ENCODE data around the gene OXSR1.

OXSR1 gene

DNA sequence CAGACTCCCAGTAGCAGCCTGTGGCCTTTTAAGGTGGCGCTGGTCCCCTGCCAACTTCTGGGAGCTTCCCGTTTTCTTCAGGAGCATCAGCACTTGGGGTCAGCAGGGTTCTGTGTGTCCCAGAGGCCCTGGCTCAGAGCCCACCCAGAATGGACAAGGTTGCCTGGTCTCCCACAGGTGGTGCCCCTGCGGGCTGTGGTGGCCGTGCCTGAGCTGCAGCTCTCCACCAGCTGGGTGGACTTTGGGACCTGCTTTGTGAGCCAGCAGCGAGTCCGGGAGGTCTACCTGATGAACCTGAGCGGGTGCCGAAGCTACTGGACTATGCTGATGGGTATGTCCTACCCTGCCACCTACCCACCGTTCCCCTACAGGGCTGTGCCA is 43.9 kb upstream of the OXSR1 start:
- Histone ChIP-seq H3K27ac (ENCODE audit: low read length) (no peak overlapping the region), H3K4me3 (ENCODE audit: low read depth in 1 of 2, low read length in 2 of 2) (no peak overlapping the region), H3K4me1 (ENCODE audit: control insufficient read depth in 1 of 2, insufficient read depth in 2 of 2, low read length in 2 of 2) (no peaks in the 10 kb centered on the region), H3K36me3 (ENCODE audit: control insufficient read depth in 1 of 2, insufficient read depth in 2 of 2, low read length in 2 of 2) (peaks cover 40 to 64% of the 10 kb centered on the region in 2 donors), H3K9me3 (ENCODE audit: control insufficient read depth in 1 of 2, low read length in 2 of 2) (no peaks in the 10 kb centered on the region), H3K27me3 (ENCODE audit: low read depth, low read length) (no peaks in the 10 kb centered on the region)

GRCh38 chr3:38121832-38122461 is 43.4 kb upstream of the OXSR1 start:
- no peaks in the 10 kb centered on the region for H3K4me1 ChIP-seq (ENCODE audit: control insufficient read depth in 1 of 2, insufficient read depth in 2 of 2, low read length in 2 of 2)
- no peaks in the 10 kb centered on the region for H3K9me3 ChIP-seq (ENCODE audit: control insufficient read depth in 1 of 2, low read length in 2 of 2)
- no peak overlapping the region for H3K4me3 ChIP-seq (ENCODE audit: low read depth in 1 of 2, low read length in 2 of 2)
- H3K36me3 ChIP-seq (ENCODE audit: control insufficient read depth in 1 of 2, insufficient read depth in 2 of 2, low read length in 2 of 2), result peaks cover 45 to 69% of the 10 kb centered on the region in 2 donors
- no peaks in the 10 kb centered on the region for H3K27me3 ChIP-seq (ENCODE audit: low read depth, low read length)
- no peak overlapping the region for H3K27ac ChIP-seq (ENCODE audit: low read length)

DNA sequence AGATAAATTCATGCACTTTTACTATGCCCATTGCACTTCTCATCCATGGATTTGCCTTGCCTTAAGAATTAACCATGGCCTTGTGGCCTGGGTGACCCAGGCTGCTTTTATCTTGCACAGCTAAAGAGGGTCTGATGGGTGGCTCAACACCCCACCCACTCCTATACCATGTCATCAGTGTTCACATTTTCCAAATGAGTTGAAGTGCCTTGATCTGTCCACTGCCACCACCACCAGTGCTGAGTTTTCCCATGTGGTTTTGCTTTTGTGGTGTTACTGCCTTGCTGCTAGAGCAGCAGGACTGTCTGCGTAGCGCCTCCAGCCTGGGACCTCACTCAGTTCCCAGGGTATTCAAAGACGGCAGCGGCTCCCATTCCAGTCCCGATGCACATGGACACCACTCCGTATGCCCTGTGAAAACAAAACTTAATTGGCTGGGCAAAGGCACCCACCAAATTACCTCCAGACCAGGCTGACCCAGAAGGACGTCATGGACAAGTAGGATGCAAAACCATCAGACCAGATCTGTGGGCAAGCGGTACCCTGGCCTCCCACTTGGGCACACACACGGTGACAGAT is 42.5 kb upstream of the OXSR1 start:
- Histone ChIP-seq H3K27ac (ENCODE audit: low read length) (no peak overlapping the region), H3K36me3 (ENCODE audit: control insufficient read depth in 1 of 2, insufficient read depth in 2 of 2, low read length in 2 of 2) (peaks cover 53 to 78% of the 10 kb centered on the region in 2 donors), H3K4me1 (ENCODE audit: control insufficient read depth in 1 of 2, insufficient read depth in 2 of 2, low read length in 2 of 2) (no peaks in the 10 kb centered on the region), H3K4me3 (ENCODE audit: low read depth in 1 of 2, low read length in 2 of 2) (no peak overlapping the region), H3K9me3 (ENCODE audit: control insufficient read depth in 1 of 2, low read length in 2 of 2) (no peaks in the 10 kb centered on the region), H3K27me3 (ENCODE audit: low read depth, low read length) (no peaks in the 10 kb centered on the region)

DNA sequence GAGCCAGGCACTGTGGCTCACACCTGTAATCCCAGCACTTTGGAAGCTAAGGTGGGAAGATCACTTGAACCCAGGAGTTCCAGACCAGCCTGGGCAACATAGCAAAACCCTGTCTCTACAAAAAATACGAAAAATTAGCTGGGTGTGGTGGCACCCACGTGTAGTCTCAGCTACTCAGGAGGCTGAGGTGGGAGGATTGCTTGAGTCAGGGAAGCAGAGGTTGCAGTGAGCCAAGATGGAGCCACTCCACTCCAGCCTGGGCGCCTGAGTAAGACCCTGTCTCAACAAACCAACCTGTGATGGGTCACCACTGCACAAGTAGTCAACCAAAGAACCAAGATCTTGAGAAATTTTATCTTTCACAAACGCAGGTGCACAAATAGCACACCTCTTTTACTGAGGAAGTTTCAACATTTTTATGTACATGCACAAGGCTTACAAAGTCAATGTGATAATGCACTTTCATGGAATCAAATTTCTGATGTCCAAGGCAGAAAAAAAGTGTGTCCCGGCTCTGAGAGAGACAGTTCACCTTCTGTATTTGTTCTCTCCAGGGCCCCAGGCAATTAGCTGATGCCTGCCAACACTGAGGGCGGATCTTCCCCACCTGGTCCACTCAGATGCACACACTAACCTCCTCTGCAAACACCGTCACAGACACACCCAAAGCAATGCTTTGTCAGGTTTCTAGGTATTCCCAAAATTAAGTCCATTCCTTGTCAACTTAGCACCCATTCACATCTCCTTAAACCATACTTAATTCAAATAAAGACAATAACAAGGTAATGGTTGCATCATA is 40.8 kb upstream of the OXSR1 start:
- Histone ChIP-seq H3K4me3 (ENCODE audit: low read depth in 1 of 2, low read length in 2 of 2) (no peak overlapping the region), H3K9me3 (ENCODE audit: control insufficient read depth in 1 of 2, low read length in 2 of 2) (no peaks in the 10 kb centered on the region), H3K4me1 (ENCODE audit: control insufficient read depth in 1 of 2, insufficient read depth in 2 of 2, low read length in 2 of 2) (no peaks in the 10 kb centered on the region), H3K27ac (ENCODE audit: low read length) (no peak overlapping the region), H3K36me3 (ENCODE audit: control insufficient read depth in 1 of 2, insufficient read depth in 2 of 2, low read length in 2 of 2) (peaks cover 62 to 94% of the 10 kb centered on the region in 2 donors), H3K27me3 (ENCODE audit: low read depth, low read length) (no peaks in the 10 kb centered on the region)

GRCh38 chr3:38125305-38126120 is 39.8 kb upstream of the OXSR1 start:
- Histone ChIP-seq H3K9me3 (ENCODE audit: control insufficient read depth in 1 of 2, low read length in 2 of 2) (no peaks in the 10 kb centered on the region), H3K36me3 (ENCODE audit: control insufficient read depth in 1 of 2, insufficient read depth in 2 of 2, low read length in 2 of 2) (peaks cover 69 to 95% of the 10 kb centered on the region in 2 donors), H3K4me1 (ENCODE audit: control insufficient read depth in 1 of 2, insufficient read depth in 2 of 2, low read length in 2 of 2) (peaks cover 0 to 3% of the 10 kb centered on the region in 2 donors), H3K27ac (ENCODE audit: low read length) (no peak overlapping the region), H3K27me3 (ENCODE audit: low read depth, low read length) (no peaks in the 10 kb centered on the region), H3K4me3 (ENCODE audit: low read depth in 1 of 2, low read length in 2 of 2) (no peak overlapping the region)

DNA sequence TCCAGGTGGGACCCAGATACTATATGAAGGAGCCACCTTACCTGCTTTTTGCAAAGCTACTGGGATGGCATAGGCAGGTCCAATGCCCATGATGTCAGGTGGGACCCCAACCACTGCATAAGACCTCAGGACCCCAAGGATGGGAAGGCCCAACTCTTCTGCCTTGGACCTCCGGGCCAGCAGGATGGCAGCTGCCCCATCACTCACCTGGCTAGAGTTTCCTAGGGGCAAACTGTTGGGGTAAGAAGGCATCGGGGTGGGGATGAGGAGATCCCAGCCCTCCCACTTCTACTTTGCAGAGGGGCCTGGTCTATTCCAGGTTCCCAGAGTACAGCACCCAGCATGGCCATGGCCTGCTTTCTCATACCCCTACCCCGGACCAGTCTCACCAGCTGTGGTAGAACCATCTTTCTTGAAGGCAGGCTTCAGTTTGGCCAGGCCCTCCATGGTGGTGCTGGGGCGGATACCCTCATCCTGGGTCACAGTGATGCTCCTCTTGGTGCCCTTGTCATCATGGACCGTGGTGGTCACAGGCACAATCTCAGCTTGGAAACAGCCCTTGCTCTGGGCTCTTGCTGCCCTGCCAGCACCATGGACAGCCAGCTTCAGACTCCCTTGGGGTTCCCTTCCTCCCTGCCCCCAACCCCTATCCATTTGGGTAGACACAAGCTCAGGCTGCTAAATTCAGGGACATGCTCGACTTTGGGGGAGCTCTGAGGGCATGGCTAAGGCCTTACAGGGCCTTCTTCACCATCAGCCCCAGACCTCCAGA is 39.0 kb upstream of the OXSR1 start:
- Histone ChIP-seq H3K27ac (ENCODE audit: low read length) (no peak overlapping the region), H3K4me3 (ENCODE audit: low read depth in 1 of 2, low read length in 2 of 2) (no peak overlapping the region), H3K4me1 (ENCODE audit: control insufficient read depth in 1 of 2, insufficient read depth in 2 of 2, low read length in 2 of 2) (peaks cover 0 to 5% of the 10 kb centered on the region in 2 donors), H3K36me3 (ENCODE audit: control insufficient read depth in 1 of 2, insufficient read depth in 2 of 2, low read length in 2 of 2) (peaks cover 75 to 94% of the 10 kb centered on the region in 2 donors), H3K27me3 (ENCODE audit: low read depth, low read length) (no peaks in the 10 kb centered on the region), H3K9me3 (ENCODE audit: control insufficient read depth in 1 of 2, low read length in 2 of 2) (no peaks in the 10 kb centered on the region)

- peaks cover 0 to 5% of the 10 kb centered on the region in 2 donors for H3K4me1 ChIP-seq (ENCODE audit: control insufficient read depth in 1 of 2, insufficient read depth in 2 of 2, low read length in 2 of 2)
- H3K36me3 ChIP-seq (ENCODE audit: control insufficient read depth in 1 of 2, insufficient read depth in 2 of 2, low read length in 2 of 2), result peaks cover 82 to 91% of the 10 kb centered on the region in 2 donors
- no peak overlapping the region for H3K27ac ChIP-seq (ENCODE audit: low read length)
- H3K4me3 ChIP-seq (ENCODE audit: low read depth in 1 of 2, low read length in 2 of 2), result no peak overlapping the region
- no peaks in the 10 kb centered on the region for H3K27me3 ChIP-seq (ENCODE audit: low read depth, low read length)
- H3K9me3 ChIP-seq (ENCODE audit: control insufficient read depth in 1 of 2, low read length in 2 of 2), result no peaks in the 10 kb centered on the region
Measured at GRCh38 chr3:38127611-38128302, 37.6 kb upstream of the OXSR1 start.

GRCh38 chr3:38128303-38128655 is 37.1 kb upstream of the OXSR1 start:
- H3K27me3 ChIP-seq (ENCODE audit: low read depth, low read length), result no peaks in the 10 kb centered on the region
- no peaks in the 10 kb centered on the region for H3K9me3 ChIP-seq (ENCODE audit: control insufficient read depth in 1 of 2, low read length in 2 of 2)
- peaks cover 82 to 89% of the 10 kb centered on the region in 2 donors for H3K36me3 ChIP-seq (ENCODE audit: control insufficient read depth in 1 of 2, insufficient read depth in 2 of 2, low read length in 2 of 2)
- no peak overlapping the region for H3K27ac ChIP-seq (ENCODE audit: low read length)
- H3K4me3 ChIP-seq (ENCODE audit: low read depth in 1 of 2, low read length in 2 of 2), result no peak overlapping the region
- H3K4me1 ChIP-seq (ENCODE audit: control insufficient read depth in 1 of 2, insufficient read depth in 2 of 2, low read length in 2 of 2), result peaks cover 2 to 5% of the 10 kb centered on the region in 2 donors

- Histone ChIP-seq H3K27me3 (ENCODE audit: low read depth, low read length) (no peaks in the 10 kb centered on the region), H3K4me1 (ENCODE audit: control insufficient read depth in 1 of 2, insufficient read depth in 2 of 2, low read length in 2 of 2) (peaks cover 6 to 7% of the 10 kb centered on the region in 2 donors), H3K36me3 (ENCODE audit: control insufficient read depth in 1 of 2, insufficient read depth in 2 of 2, low read length in 2 of 2) (peaks cover 83 to 91% of the 10 kb centered on the region in 2 donors), H3K9me3 (ENCODE audit: control insufficient read depth in 1 of 2, low read length in 2 of 2) (no peaks in the 10 kb centered on the region), H3K27ac (ENCODE audit: low read length) (no peak overlapping the region), H3K4me3 (ENCODE audit: low read depth in 1 of 2, low read length in 2 of 2) (no peak overlapping the region)
Measured at GRCh38 chr3:38129058-38129457, 36.3 kb upstream of the OXSR1 start.

DNA sequence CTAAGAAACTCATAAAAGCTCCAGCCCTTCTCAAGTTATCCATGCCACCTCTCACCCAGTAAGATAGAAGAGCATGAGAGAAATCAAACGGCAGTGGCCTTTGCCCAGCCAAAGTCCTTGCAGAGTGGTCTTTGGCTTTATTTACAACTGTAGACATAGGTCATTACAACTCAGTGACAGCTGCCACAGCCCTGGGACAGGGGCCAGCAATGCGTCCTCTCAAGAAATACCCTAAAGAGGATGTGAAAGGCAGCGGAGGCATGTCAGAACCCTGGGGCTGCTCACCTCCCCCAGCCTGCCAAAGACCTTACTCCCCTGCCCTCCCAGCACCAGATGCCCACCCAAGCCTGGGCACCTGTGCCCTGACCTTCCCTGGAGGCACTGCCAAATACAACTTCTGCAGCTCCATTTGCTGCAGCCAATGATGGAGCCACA is 34.7 kb upstream of the OXSR1 start:
- no peak overlapping the region for H3K4me3 ChIP-seq (ENCODE audit: low read depth in 1 of 2, low read length in 2 of 2)
- no peaks in the 10 kb centered on the region for H3K27me3 ChIP-seq (ENCODE audit: low read depth, low read length)
- H3K4me1 ChIP-seq (ENCODE audit: control insufficient read depth in 1 of 2, insufficient read depth in 2 of 2, low read length in 2 of 2), result peaks cover 8 to 12% of the 10 kb centered on the region in 2 donors
- no peak overlapping the region for H3K27ac ChIP-seq (ENCODE audit: low read length)
- H3K9me3 ChIP-seq (ENCODE audit: control insufficient read depth in 1 of 2, low read length in 2 of 2), result no peaks in the 10 kb centered on the region
- H3K36me3 ChIP-seq (ENCODE audit: control insufficient read depth in 1 of 2, insufficient read depth in 2 of 2, low read length in 2 of 2), result peaks cover 74 to 76% of the 10 kb centered on the region in 2 donors
